Hepatocyte (in vitro differentiated cells): ENCODE data around the gene CPLANE1.

Experiments
- EZH2 ChIP-seq: fragments of 200-600 bp; sonication (generic); IDR thresholded peaks from 2 replicates; pipeline ENCODE4 v1.6.1; 2016; ENCODE audit warnings: antibody characterized with exemption, mild to moderate bottlenecking, borderline replicate concordance
- EZH2phosphoT487 ChIP-seq: fragments of 200-600 bp; sonication (generic); IDR thresholded peaks from one replicate; pipeline ENCODE4 v1.6.1; 2018; ENCODE audit warnings: antibody characterized with exemption, mild to moderate bottlenecking, low read depth, moderate library complexity; ENCODE audit not compliant: unreplicated experiment, severe bottlenecking
- TF ChIP-seq, protein P1 (sequence below): fragments of 200-600 bp; sonication (generic); IDR thresholded peaks from 2 replicates; pipeline ENCODE4 v1.5.1; 2016; ENCODE audit warnings: antibody characterized with exemption, mild to moderate bottlenecking; ENCODE audit not compliant: poor library complexity

DNA sequence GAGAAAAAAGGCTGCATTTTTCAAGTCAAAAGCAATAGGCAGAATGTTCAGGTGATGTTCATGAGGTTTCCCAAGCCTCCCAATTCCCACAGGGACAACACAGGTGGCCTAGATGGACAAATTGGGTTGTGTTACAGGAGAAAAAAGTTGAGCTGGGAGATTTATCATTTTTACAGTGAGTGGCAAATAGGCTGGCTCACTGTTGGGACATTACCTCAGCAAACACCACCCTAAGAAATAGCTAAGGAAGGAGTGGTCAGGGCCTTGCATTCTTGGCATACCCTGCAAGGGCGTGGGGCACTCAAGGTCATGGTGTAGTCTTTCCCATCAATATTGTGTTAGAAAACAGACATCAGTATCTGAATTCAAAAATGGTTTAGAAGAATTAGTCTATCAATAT, 23.3 kb upstream of the CPLANE1 start:
- TF ChIP-seq EZH2phosphoT487: no peak
- TF ChIP-seq, protein P1, sequence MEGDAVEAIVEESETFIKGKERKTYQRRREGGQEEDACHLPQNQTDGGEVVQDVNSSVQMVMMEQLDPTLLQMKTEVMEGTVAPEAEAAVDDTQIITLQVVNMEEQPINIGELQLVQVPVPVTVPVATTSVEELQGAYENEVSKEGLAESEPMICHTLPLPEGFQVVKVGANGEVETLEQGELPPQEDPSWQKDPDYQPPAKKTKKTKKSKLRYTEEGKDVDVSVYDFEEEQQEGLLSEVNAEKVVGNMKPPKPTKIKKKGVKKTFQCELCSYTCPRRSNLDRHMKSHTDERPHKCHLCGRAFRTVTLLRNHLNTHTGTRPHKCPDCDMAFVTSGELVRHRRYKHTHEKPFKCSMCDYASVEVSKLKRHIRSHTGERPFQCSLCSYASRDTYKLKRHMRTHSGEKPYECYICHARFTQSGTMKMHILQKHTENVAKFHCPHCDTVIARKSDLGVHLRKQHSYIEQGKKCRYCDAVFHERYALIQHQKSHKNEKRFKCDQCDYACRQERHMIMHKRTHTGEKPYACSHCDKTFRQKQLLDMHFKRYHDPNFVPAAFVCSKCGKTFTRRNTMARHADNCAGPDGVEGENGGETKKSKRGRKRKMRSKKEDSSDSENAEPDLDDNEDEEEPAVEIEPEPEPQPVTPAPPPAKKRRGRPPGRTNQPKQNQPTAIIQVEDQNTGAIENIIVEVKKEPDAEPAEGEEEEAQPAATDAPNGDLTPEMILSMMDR: no peak
- no peak for TF ChIP-seq EZH2
